Natural killer cell (primary cell): ENCODE results near the gene ACE2. TPM values are rescaled to one million over a fixed set of nuclear protein-coding genes. Genes with fewer than 3 reads are reported as not detected.

ENCODE experiments used
- ATAC-seq, 3 donors: fragments of 150-1000 bp in 2 of 3; fragments of 200-7000 bp in 1 of 3; cut with Tn5 transposase; 1 replicate in 1 of 3; 2 replicates in 2 of 3; pipeline ENCODE4 v1.10.0; 2021; ENCODE audit warnings: mild to moderate bottlenecking in 2 of 3, moderate library complexity in 2 of 3
- DNase-seq, 2 donors: peaks; one replicate each; pipeline versions ENCODE4 v3.0.0 to v3.0.0-alpha.2; 2013 to 2021; ENCODE audit warnings: mixed read lengths in 1 of 2
- H3K27ac ChIP-seq: one replicate; pipeline ENCODE4 v1.5.1; 2013; ENCODE audit warnings: mild to moderate bottlenecking, low read length
- H3K27me3 ChIP-seq: one replicate; pipeline ENCODE4 v1.6.1; 2013; ENCODE audit warnings: low read length; ENCODE audit not compliant: control insufficient read depth, insufficient read depth
- H3K36me3 ChIP-seq: one replicate; pipeline ENCODE4 v1.6.1; 2013; ENCODE audit warnings: low read length; ENCODE audit not compliant: control insufficient read depth, insufficient read depth
- H3K4me1 ChIP-seq: one replicate; pipeline ENCODE4 v1.6.1; 2013; ENCODE audit warnings: low read length; ENCODE audit not compliant: control insufficient read depth, insufficient read depth
- H3K4me3 ChIP-seq: one replicate; pipeline ENCODE4 v1.5.1; 2013; ENCODE audit warnings: low read length
- H3K9me3 ChIP-seq: one replicate; pipeline ENCODE4 v1.6.1; 2013; ENCODE audit warnings: low read length; ENCODE audit not compliant: control insufficient read depth, insufficient read depth
- H3K27ac Mint-ChIP-seq, 2 donors: one replicate each; pipeline ENCODE4 v1.8.0; 2022; ENCODE audit warnings: mild to moderate bottlenecking in 2 of 2, mixed read lengths in 2 of 2, moderate library complexity in 1 of 2
- H3K27me3 Mint-ChIP-seq, 2 donors: one replicate each; pipeline ENCODE4 v1.8.0; 2022; ENCODE audit warnings: low read depth in 2 of 2, mixed read lengths in 2 of 2
- H3K36me3 Mint-ChIP-seq: one replicate; pipeline ENCODE4 v1.8.0; 2022; ENCODE audit warnings: mixed read lengths
- H3K4me1 Mint-ChIP-seq, 2 donors: one replicate each; pipeline ENCODE4 v1.8.0; 2022; ENCODE audit warnings: mixed read lengths in 2 of 2
- H3K4me3 Mint-ChIP-seq: one replicate; pipeline ENCODE4 v1.8.0; 2022; ENCODE audit warnings: mild to moderate bottlenecking, moderate library complexity, mixed read lengths
- H3K9me3 Mint-ChIP-seq, 2 donors: one replicate each; pipeline ENCODE4 v1.8.0; 2022; ENCODE audit warnings: mixed read lengths in 2 of 2
- WGBS: methylation state at CpG from one replicate; pipeline ENCODE4 v1.1.7; 2013; ENCODE audit warnings: missing lambda C conversion rate; ENCODE audit not compliant: insufficient coverage; 5-methylcytosine and 5-hydroxymethylcytosine counted together
- intact Hi-C: fragments of 100-400 bp; cut with micrococcal nuclease; formaldehyde crosslinking; loops from one replicate; pipeline ENCODE4 v1.14.2; 2022
- total RNA-seq, 4 donors: library from RNA; stranded (reverse); fragments of 120-200 nt in 1 of 4; gene quantifications; one replicate each; pipeline versions ENCODE4 v1.2.3 to v1.2.4, GENCODE V29; 2013 to 2022
- TF ChIP-seq, protein P1 (sequence below): fragments of 200-600 bp; IDR thresholded peaks from one replicate; pipeline ENCODE4 v1.8.0; 2022; ENCODE audit warnings: antibody characterized with exemption

Gene ACE2
- total RNA-seq, 3 donors from 2014 or later (not counting 1 experiment from before 2014, with no cell fraction given): not detected

GRCh38 chrX:15623054-15623453 is 22.3 kb upstream of the ACE2 start:
- no peaks in the 10 kb centered on the region for H3K27me3 ChIP-seq
- no peak for ATAC-seq
- no peak overlapping the region for H3K27ac ChIP-seq
- Mint-ChIP-seq H3K27me3 (peaks cover 0 to 51% of the 10 kb centered on the region in 2 donors), H3K36me3 (no peaks in the 10 kb centered on the region), H3K4me1 (no peaks in the 10 kb centered on the region), H3K4me3 (no peak overlapping the region), H3K27ac (no peak overlapping the region), H3K9me3 (no peaks in the 10 kb centered on the region)
- H3K4me1 ChIP-seq: no peaks in the 10 kb centered on the region
- TF ChIP-seq, protein P1, sequence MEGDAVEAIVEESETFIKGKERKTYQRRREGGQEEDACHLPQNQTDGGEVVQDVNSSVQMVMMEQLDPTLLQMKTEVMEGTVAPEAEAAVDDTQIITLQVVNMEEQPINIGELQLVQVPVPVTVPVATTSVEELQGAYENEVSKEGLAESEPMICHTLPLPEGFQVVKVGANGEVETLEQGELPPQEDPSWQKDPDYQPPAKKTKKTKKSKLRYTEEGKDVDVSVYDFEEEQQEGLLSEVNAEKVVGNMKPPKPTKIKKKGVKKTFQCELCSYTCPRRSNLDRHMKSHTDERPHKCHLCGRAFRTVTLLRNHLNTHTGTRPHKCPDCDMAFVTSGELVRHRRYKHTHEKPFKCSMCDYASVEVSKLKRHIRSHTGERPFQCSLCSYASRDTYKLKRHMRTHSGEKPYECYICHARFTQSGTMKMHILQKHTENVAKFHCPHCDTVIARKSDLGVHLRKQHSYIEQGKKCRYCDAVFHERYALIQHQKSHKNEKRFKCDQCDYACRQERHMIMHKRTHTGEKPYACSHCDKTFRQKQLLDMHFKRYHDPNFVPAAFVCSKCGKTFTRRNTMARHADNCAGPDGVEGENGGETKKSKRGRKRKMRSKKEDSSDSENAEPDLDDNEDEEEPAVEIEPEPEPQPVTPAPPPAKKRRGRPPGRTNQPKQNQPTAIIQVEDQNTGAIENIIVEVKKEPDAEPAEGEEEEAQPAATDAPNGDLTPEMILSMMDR: no peak
- no peaks in the 10 kb centered on the region for H3K36me3 ChIP-seq
- no peak for DNase-seq
- H3K4me3 ChIP-seq: no peak overlapping the region
- intact Hi-C loops: no loop called here
- H3K9me3 ChIP-seq: no peaks in the 10 kb centered on the region
- 94% methylated on average over 1 of the region's 1 CpG for WGBS

DNA sequence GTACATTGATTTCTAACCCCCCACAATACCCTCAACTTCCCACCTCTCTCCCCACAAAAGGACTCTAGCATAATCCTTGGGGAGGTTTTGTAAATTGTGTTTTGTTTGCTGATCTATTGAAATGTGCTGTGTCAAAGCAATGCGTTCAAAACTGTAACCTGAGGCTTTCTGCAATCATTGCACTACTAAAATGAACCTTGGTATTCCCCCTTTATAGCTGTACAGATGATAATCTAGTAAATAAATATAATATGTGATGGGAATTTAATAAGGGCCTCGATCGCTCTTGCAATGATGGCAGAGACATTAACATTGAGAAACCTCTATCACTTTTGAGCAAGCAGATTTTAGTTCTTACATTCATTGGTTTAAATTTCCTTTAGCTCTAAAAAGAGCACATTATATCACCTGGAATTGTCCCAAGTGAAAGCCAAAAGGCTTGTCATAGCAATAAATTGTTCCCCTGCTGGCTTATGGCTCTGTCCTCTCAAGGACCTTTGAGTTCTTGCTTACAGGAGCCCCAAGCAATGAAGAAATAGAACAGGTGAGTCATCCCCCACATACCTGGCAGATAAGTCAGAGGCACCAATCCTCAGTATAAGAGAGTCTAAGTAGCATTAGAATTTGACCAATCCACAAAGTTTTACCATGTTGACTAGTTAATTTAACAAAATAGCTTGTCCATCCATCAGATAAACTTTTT is 18.4 kb upstream of the ACE2 start:
- Mint-ChIP-seq H3K4me3 (no peak overlapping the region), H3K27me3 (peaks cover 2 to 67% of the 10 kb centered on the region in 2 donors), H3K9me3 (no peaks in the 10 kb centered on the region), H3K27ac (no peak overlapping the region), H3K4me1 (no peaks in the 10 kb centered on the region), H3K36me3 (no peaks in the 10 kb centered on the region)
- Histone ChIP-seq H3K27ac (no peak overlapping the region), H3K27me3 (no peaks in the 10 kb centered on the region), H3K4me3 (no peak overlapping the region), H3K36me3 (no peaks in the 10 kb centered on the region), H3K9me3 (no peaks in the 10 kb centered on the region), H3K4me1 (no peaks in the 10 kb centered on the region)
- ATAC-seq: no peak
- DNase-seq: no peak
- 100% methylated on average over 2 of the region's 3 CpGs for WGBS
- intact Hi-C loops: no loop called here
- TF ChIP-seq, protein P1: no peak

DNA sequence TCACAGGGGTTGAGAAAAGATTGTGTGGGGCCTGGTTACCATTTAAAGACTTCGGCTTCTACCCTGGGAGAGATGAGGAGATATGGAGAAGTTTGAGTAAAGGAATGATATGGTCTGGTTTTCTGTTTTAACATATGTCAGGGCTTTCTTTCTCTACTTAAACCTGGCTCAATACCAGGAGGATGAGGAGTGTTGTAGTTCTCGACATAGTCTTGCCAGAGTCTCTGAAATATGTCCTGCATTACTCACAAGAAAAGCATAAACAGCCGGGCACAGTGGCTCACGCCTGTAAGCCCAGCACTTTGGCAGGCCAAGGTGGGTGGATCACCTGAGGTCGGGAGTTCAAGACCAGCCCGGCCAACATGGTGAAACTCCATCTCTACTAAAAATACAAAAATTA is 16.4 kb upstream of the ACE2 start:
- Histone ChIP-seq H3K4me3 (no peak overlapping the region), H3K9me3 (no peaks in the 10 kb centered on the region), H3K27ac (no peak overlapping the region), H3K4me1 (no peaks in the 10 kb centered on the region), H3K27me3 (no peaks in the 10 kb centered on the region), H3K36me3 (no peaks in the 10 kb centered on the region)
- Mint-ChIP-seq H3K4me3 (no peak overlapping the region), H3K27me3 (peaks cover 2 to 50% of the 10 kb centered on the region in 2 donors), H3K9me3 (no peaks in the 10 kb centered on the region), H3K36me3 (no peaks in the 10 kb centered on the region), H3K4me1 (no peaks in the 10 kb centered on the region), H3K27ac (no peak overlapping the region)
- no peak for DNase-seq
- ATAC-seq: no peak
- intact Hi-C loops: no loop called here
- 98% methylated on average over 4 of the region's 6 CpGs for WGBS
- TF ChIP-seq, protein P1: no peak

DNA sequence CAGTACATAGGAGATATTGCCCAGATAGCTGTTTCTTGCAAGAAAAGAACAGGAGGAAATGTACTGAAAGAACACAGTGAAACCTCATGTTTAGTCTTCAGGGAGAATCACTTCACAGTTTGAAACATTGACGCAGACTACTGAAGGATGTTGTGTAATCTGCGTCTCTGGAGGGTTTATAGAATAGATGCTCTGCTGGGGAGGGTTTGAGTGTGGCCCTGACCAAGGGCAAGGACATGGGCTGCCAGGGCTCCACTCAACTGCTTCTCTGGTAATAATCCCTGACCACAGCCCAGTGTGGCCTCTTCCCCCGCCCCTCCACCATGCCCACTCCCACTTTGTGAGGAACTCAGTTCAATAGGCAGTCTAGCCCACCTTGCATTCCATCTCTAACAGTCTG is 15.8 kb upstream of the ACE2 start:
- H3K27me3 ChIP-seq: no peaks in the 10 kb centered on the region
- WGBS: 87% methylated on average over 3 of the region's 3 CpGs
- no peak overlapping the region for H3K27ac ChIP-seq
- DNase-seq (no peak), ATAC-seq (no peak)
- Mint-ChIP-seq H3K4me3 (no peak overlapping the region), H3K27me3 (peaks cover 2 to 46% of the 10 kb centered on the region in 2 donors), H3K27ac (no peak overlapping the region), H3K9me3 (no peaks in the 10 kb centered on the region), H3K4me1 (no peaks in the 10 kb centered on the region), H3K36me3 (no peaks in the 10 kb centered on the region)
- no peak overlapping the region for H3K4me3 ChIP-seq
- H3K36me3 ChIP-seq: no peaks in the 10 kb centered on the region
- H3K4me1 ChIP-seq: no peaks in the 10 kb centered on the region
- TF ChIP-seq, protein P1: no peak
- intact Hi-C loops: no loop called here
- no peaks in the 10 kb centered on the region for H3K9me3 ChIP-seq
